Measurements from ENCODE around the gene TSPAN9.

TSPAN9 gene

DNA sequence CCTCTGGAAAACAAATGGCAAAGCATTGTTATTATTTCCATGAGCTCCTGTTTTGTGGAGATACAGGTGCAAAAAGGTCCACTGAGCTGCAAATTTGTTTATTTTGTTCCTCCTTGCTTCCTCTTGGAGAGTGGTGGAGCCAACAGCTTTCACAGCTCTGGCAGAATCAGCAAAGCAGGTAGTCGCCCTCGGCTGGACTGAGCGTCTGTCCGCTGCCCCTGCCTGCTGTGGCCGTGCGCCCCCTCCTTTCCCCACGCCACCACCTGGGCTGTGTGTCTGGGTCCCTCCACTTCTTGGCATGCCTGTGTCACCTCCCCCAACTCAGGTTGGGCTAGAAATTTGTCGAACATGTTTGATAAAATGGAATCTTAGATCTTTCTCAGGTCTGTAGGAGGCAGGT is 188.2 kb downstream of the TSPAN9 start:
- TF ChIP-seq, protein P1, sequence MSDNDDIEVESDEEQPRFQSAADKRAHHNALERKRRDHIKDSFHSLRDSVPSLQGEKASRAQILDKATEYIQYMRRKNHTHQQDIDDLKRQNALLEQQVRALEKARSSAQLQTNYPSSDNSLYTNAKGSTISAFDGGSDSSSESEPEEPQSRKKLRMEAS (IDR thresholded peaks at IDR 0.05; ENCODE audit: low read depth, low read length) = no peak
- no peak for TF ChIP-seq CTCF (IDR thresholded peaks at IDR 0.05; ENCODE audit: low read depth, low read length)
- DNase-seq (ENCODE audit: low read depth) = no peak

DNA sequence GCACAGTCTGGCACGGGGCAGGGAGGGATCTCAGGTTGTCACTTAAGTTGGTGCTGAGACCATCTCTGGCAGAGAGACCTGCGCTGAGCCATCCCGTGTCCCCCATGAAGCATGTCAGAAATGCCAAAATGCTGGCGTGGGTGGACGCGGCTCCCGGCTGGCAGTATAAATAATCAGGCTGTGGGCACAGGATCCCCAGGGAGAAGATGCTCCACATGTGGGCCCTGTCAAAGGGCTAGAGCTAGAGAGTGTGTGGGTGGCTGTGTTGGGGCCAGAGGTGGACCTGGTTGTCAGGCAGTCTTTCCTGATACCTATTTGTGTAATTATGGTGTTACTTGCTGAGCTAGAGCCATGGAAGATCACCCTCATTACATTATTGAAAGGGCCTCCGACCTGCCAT is 189.5 kb downstream of the TSPAN9 start:
- TF ChIP-seq POLR2A (IDR thresholded peaks at IDR 0.05; ENCODE audit: extremely low read depth, insufficient read length) = no peak
- TF ChIP-seq CTCF (IDR thresholded peaks at IDR 0.05; ENCODE audit: low read depth, low read length) = no peak
- no peak for TF ChIP-seq MYC (IDR thresholded peaks at IDR 0.05; ENCODE audit: low read depth, low read length)
- TF ChIP-seq, protein P1 (IDR thresholded peaks at IDR 0.05; ENCODE audit: low read depth, low read length) = no peak
- H3K4me3 ChIP-seq (ENCODE audit: low read depth, low read length) = no peak overlapping the region
- DNase-seq (ENCODE audit: low read depth) = no peak

More for the DNA sequence above, 188.2 kb downstream of the TSPAN9 start:
- no peak overlapping the region for H3K4me3 ChIP-seq (ENCODE audit: low read depth, low read length)

GRCh38 chr12:3267690-3268089 is 190.5 kb downstream of the TSPAN9 start:
- H3K4me3 ChIP-seq (ENCODE audit: low read depth, low read length) = no peak overlapping the region
- TF ChIP-seq POLR2A (IDR thresholded peaks at IDR 0.05; ENCODE audit: extremely low read depth, insufficient read length) (no peak), MYC (IDR thresholded peaks at IDR 0.05; ENCODE audit: low read depth, low read length) (no peak)
- DNase-seq (ENCODE audit: low read depth) = no peak

DNA sequence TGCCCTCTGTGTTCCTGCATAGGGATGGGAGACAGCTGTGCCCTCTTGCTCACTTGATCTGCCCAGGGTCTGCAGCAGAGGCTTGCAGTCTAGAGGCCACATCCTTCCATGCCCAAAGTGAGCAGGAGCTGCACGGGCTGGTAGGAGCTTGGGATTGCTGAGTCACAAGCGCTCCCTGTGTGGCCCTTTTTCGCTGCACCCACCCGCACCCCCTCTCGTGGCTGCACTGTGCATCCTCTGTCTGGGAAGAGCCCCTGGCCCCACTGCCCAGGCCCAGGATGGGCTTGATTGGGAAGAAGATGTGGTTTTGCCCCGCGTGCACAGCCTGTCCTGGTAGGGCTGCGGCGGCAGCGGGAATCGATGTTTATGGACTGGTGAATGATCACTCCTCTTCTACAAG is 192.4 kb downstream of the TSPAN9 start:
- no peak overlapping the region for H3K4me3 ChIP-seq (ENCODE audit: low read depth, low read length)
- TF ChIP-seq POLR2A (IDR thresholded peaks at IDR 0.05; ENCODE audit: extremely low read depth, insufficient read length) (no peak), MYC (IDR thresholded peaks at IDR 0.05; ENCODE audit: low read depth, low read length) (no peak), CTCF (IDR thresholded peaks at IDR 0.05; ENCODE audit: low read depth, low read length) (no peak)
- TF ChIP-seq, protein P1 (IDR thresholded peaks at IDR 0.05; ENCODE audit: low read depth, low read length) = no peak
- DNase-seq (ENCODE audit: low read depth) = no peak

DNA sequence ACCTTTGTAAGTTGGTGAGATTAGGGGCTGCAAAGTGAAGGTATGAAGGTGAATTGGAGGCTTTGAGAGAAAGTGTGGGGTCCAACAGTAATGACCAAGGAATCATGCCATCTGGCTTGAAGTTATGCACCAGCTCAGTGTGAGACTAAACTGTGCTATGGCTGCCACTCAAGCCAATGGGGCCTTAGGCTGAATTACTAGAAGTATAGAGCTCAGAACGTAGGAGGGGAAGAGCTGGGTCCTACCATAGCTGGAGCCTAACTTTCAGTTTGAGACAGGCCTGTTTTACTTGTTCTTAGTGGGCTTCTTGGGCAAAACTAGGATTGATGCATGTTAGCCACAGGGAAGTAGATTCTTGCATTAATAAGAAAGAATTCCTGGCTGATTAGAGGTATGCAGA is 194.0 kb downstream of the TSPAN9 start:
- no peak overlapping the region for H3K4me3 ChIP-seq (ENCODE audit: low read depth, low read length)
- no peak for DNase-seq (ENCODE audit: low read depth)
- TF ChIP-seq POLR2A (IDR thresholded peaks at IDR 0.05; ENCODE audit: extremely low read depth, insufficient read length) (no peak), MYC (IDR thresholded peaks at IDR 0.05; ENCODE audit: low read depth, low read length) (no peak), CTCF (IDR thresholded peaks at IDR 0.05; ENCODE audit: low read depth, low read length) (no peak)
- TF ChIP-seq, protein P1 (IDR thresholded peaks at IDR 0.05; ENCODE audit: low read depth, low read length) = no peak

GRCh38 chr12:3271639-3272038 is 194.5 kb downstream of the TSPAN9 start:
- DNase-seq (ENCODE audit: low read depth) = no peak
- no peak overlapping the region for H3K4me3 ChIP-seq (ENCODE audit: low read depth, low read length)
- TF ChIP-seq, protein P1 (IDR thresholded peaks at IDR 0.05; ENCODE audit: low read depth, low read length) = no peak
- no peak for TF ChIP-seq POLR2A (IDR thresholded peaks at IDR 0.05; ENCODE audit: extremely low read depth, insufficient read length)

- H3K4me3 ChIP-seq (ENCODE audit: low read depth, low read length) = no peak overlapping the region
- no peak for DNase-seq (ENCODE audit: low read depth)
- TF ChIP-seq CTCF (IDR thresholded peaks at IDR 0.05; ENCODE audit: low read depth, low read length) (no peak), POLR2A (IDR thresholded peaks at IDR 0.05; ENCODE audit: extremely low read depth, insufficient read length) (no peak), MYC (IDR thresholded peaks at IDR 0.05; ENCODE audit: low read depth, low read length) (no peak)
- TF ChIP-seq, protein P1 (IDR thresholded peaks at IDR 0.05; ENCODE audit: low read depth, low read length) = no peak
These were observed 195.8 kb downstream of the TSPAN9 start for GRCh38 chr12:3272958-3273357.

Data from NB4 (cell line).